Ectodermal cell (in vitro differentiated cells): ENCODE measurements around the gene CREBBP.

ENCODE experiments used
- H3K27ac ChIP-seq: 2 replicates; pipeline ENCODE4 v1.7.0; 2013; ENCODE audit warnings: mild to moderate bottlenecking, low read depth, low read length; ENCODE audit not compliant: insufficient read depth, poor library complexity, severe bottlenecking
- H3K27me3 ChIP-seq: 2 replicates; pipeline ENCODE4 v1.7.0; 2013; ENCODE audit warnings: mild to moderate bottlenecking, low read length; ENCODE audit not compliant: insufficient read depth, control insufficient read depth, poor library complexity, severe bottlenecking
- H3K36me3 ChIP-seq: one replicate; pipeline ENCODE4 v1.7.0; 2013; ENCODE audit warnings: low read length; ENCODE audit not compliant: control insufficient read depth, insufficient read depth
- H3K4me1 ChIP-seq: one replicate; pipeline ENCODE4 v1.7.0; 2013; ENCODE audit warnings: low read length; ENCODE audit not compliant: control insufficient read depth, insufficient read depth
- H3K4me3 ChIP-seq: 2 replicates; pipeline ENCODE4 v1.7.0; 2013; ENCODE audit warnings: low read depth, low read length, control low read depth; ENCODE audit not compliant: insufficient read depth
- H3K9me3 ChIP-seq: 2 replicates; pipeline ENCODE4 v1.7.0; 2013; ENCODE audit warnings: mild to moderate bottlenecking, low read length, moderate library complexity; ENCODE audit not compliant: control insufficient read depth
- WGBS, 2 experiments: methylation state at CpG; one replicate each; pipeline ENCODE4 v1.1.7; 2013; ENCODE audit warnings: missing lambda C conversion rate in 2 of 2; 5-methylcytosine and 5-hydroxymethylcytosine counted together

Gene CREBBP

GRCh38 chr16:3881499-3881990 lies 1.0 kb upstream of the CREBBP start:
- H3K27me3 ChIP-seq, result no peaks in the 10 kb centered on the region
- H3K4me1 ChIP-seq, result no peaks in the 10 kb centered on the region
- WGBS, 2 experiments, result 82 to 84% methylated on average over 30 of the region's 30 CpGs
- H3K4me3 ChIP-seq, result peak overlapping the region; percentile 75
- no peak overlapping the region for H3K27ac ChIP-seq
- H3K36me3 ChIP-seq, result no peaks in the 10 kb centered on the region
- no peaks in the 10 kb centered on the region for H3K9me3 ChIP-seq

- Histone ChIP-seq H3K27ac (no peak overlapping the region), H3K36me3 (no peaks in the 10 kb centered on the region), H3K4me3 (peak overlapping the region; percentile 75), H3K9me3 (no peaks in the 10 kb centered on the region), H3K4me1 (no peaks in the 10 kb centered on the region), H3K27me3 (no peaks in the 10 kb centered on the region)
- WGBS, 2 experiments, result 0% methylated on average over 117 of the region's 117 CpGs
Observed at GRCh38 chr16:3879887-3880564, 487 bp downstream of the CREBBP start.

GRCh38 chr16:3879258-3879886 lies 1.1 kb downstream of the CREBBP start:
- WGBS, 2 experiments, result 1 to 2% methylated on average over 50 of the region's 50 CpGs
- no peaks in the 10 kb centered on the region for H3K27me3 ChIP-seq
- no peaks in the 10 kb centered on the region for H3K9me3 ChIP-seq
- H3K4me1 ChIP-seq, result peaks cover 4% of the 10 kb centered on the region
- H3K4me3 ChIP-seq, result peak overlapping the region; percentile 75
- H3K27ac ChIP-seq, result no peak overlapping the region
- no peaks in the 10 kb centered on the region for H3K36me3 ChIP-seq

GRCh38 chr16:3878610-3879009 lies 1.9 kb downstream of the CREBBP start:
- Histone ChIP-seq H3K9me3 (no peaks in the 10 kb centered on the region), H3K4me3 (peak overlapping the region; percentile 75), H3K4me1 (peaks cover 9% of the 10 kb centered on the region), H3K27ac (no peak overlapping the region), H3K27me3 (no peaks in the 10 kb centered on the region), H3K36me3 (no peaks in the 10 kb centered on the region)
- 79 to 81% methylated on average over 7 to 8 of the region's 8 CpGs for WGBS, 2 experiments

GRCh38 chr16:3876695-3877094 lies 3.8 kb downstream of the CREBBP start:
- Histone ChIP-seq H3K27me3 (no peaks in the 10 kb centered on the region), H3K4me3 (no peak overlapping the region), H3K4me1 (peaks cover 22% of the 10 kb centered on the region), H3K27ac (no peak overlapping the region), H3K36me3 (no peaks in the 10 kb centered on the region), H3K9me3 (no peaks in the 10 kb centered on the region)
- WGBS, 2 experiments, result 91 to 92% methylated on average over 6 of the region's 6 CpGs

- Histone ChIP-seq H3K27ac (no peak overlapping the region), H3K4me1 (peaks cover 22% of the 10 kb centered on the region), H3K4me3 (no peak overlapping the region), H3K27me3 (no peaks in the 10 kb centered on the region), H3K9me3 (no peaks in the 10 kb centered on the region), H3K36me3 (no peaks in the 10 kb centered on the region)
Observed at GRCh38 chr16:3876160-3876559, 4.4 kb downstream of the CREBBP start.

- Histone ChIP-seq H3K27ac (no peak overlapping the region), H3K4me3 (no peak overlapping the region), H3K36me3 (no peaks in the 10 kb centered on the region), H3K9me3 (no peaks in the 10 kb centered on the region), H3K27me3 (no peaks in the 10 kb centered on the region), H3K4me1 (peaks cover 22% of the 10 kb centered on the region)
- WGBS, 2 experiments, result 81 to 84% methylated on average over 15 of the region's 15 CpGs
Observed at GRCh38 chr16:3874794-3875692, 5.5 kb downstream of the CREBBP start.

GRCh38 chr16:3874242-3874641 lies 6.3 kb downstream of the CREBBP start:
- Histone ChIP-seq H3K27ac (no peak overlapping the region), H3K9me3 (no peaks in the 10 kb centered on the region), H3K36me3 (no peaks in the 10 kb centered on the region), H3K4me1 (peaks cover 22% of the 10 kb centered on the region), H3K4me3 (no peak overlapping the region), H3K27me3 (no peaks in the 10 kb centered on the region)
- WGBS, 2 experiments, result 88 to 89% methylated on average over 8 of the region's 8 CpGs

- 79 to 87% methylated on average over 11 to 13 of the region's 13 CpGs for WGBS, 2 experiments
- H3K4me3 ChIP-seq, result no peak overlapping the region
- H3K36me3 ChIP-seq, result no peaks in the 10 kb centered on the region
- no peak overlapping the region for H3K27ac ChIP-seq
- H3K4me1 ChIP-seq, result peaks cover 22% of the 10 kb centered on the region
- H3K9me3 ChIP-seq, result no peaks in the 10 kb centered on the region
- H3K27me3 ChIP-seq, result no peaks in the 10 kb centered on the region
Observed at GRCh38 chr16:3873482-3874173, 6.9 kb downstream of the CREBBP start.
